Activated CD8-positive, alpha-beta T cell treated with anti-CD3 and anti-CD28 coated beads, Interleukin-2, amount 10 ng/mL, durations not matched to agents 7 days and 5 days (primary cell): ENCODE measurements around the gene TNNI2. TPM values are rescaled to one million over a fixed set of nuclear protein-coding genes. Genes with fewer than 3 reads are reported as not detected.
A peak's percentile ranks its signal among the peaks of the same experiment; 100 is the strongest.
"Not testable (repeated sequence)": the region's sequence is repeated elsewhere in the genome, so short reads cannot be mapped to it uniquely, and the experiment has no call there.

Experiments
- ATAC-seq: fragments of 150-1000 bp; cut with Tn5 transposase; one replicate; pipeline ENCODE4 v1.10.0; 2021; ENCODE audit warnings: moderate library complexity
- CTCF ChIA-PET: fragments of 350-600 bp; sonication (Branson Sonifier 250); formaldehyde crosslinking; loops from one replicate; lab custom pipeline; 2021; ENCODE audit warnings: antibody characterized with exemption; lab: Charles Lee
- POLR2A ChIA-PET: fragments of 350-600 bp; sonication (Branson Sonifier 250); formaldehyde crosslinking; loops from one replicate; lab custom pipeline; 2021; ENCODE audit warnings: antibody characterized with exemption; lab: Charles Lee
- DNase-seq: peaks from one replicate; pipeline ENCODE4 v3.0.0-alpha.2; 2020
- H3K27ac Mint-ChIP-seq: one replicate; pipeline ENCODE4 v1.8.0; 2021; ENCODE audit warnings: mild to moderate bottlenecking, mixed read lengths
- H3K27me3 Mint-ChIP-seq: one replicate; pipeline ENCODE4 v1.8.0; 2021; ENCODE audit warnings: low read depth, mixed read lengths
- H3K36me3 Mint-ChIP-seq: one replicate; pipeline ENCODE4 v1.8.0; 2021; ENCODE audit warnings: low read depth, mixed read lengths
- H3K4me1 Mint-ChIP-seq: one replicate; pipeline ENCODE4 v1.8.0; 2021; ENCODE audit warnings: low read depth, mixed read lengths
- H3K4me3 Mint-ChIP-seq: one replicate; pipeline ENCODE4 v1.8.0; 2021; ENCODE audit warnings: mild to moderate bottlenecking, mixed read lengths
- H3K9me3 Mint-ChIP-seq: one replicate; pipeline ENCODE4 v1.8.0; 2022; ENCODE audit warnings: mixed read lengths; ENCODE audit not compliant: insufficient read depth
- total RNA-seq, 2 experiments: library from RNA; stranded (reverse); gene quantifications; one replicate each; pipeline ENCODE4 v1.2.3, GENCODE V29; 2021

TNNI2 gene
- total RNA-seq, 2 experiments from 2014 or later: 0.50 TPM; not detected in 1

DNA sequence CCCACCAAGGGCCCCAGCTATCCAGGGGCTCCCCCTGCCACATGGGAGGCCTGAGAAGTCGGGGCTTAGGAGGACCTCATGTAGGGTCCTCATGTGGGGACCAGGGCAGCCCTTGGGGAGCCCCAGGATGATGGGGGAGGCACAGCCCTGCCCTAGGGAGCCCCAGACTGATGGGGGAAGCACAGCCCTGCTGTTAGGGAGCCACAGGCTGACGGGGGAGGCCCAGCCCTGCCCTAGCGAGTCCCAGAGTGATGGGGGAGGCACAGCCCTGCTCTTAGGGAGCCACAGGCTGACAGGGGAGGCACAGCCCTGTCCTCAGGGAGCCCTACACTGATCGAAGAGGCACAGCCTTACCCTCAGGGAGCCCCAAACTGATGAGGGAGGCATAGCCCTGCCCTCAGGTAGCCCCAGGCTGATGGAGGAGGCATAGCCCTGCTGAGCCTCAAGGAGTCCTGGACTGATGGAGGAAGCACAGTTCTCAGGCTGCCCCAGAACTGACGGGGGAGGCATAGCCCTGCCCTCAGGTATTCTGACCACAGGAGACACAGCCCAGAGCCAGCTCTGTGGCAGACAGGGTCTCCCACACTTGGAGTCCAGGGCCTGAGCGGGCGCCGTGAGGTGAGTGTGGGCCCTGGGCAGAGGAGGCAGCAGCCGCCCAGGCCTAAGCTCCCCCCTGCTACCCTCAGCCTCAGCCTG lies 42.1 kb downstream of the TNNI2 start:
- peaks cover 16% of the 10 kb centered on the region for H3K4me1 Mint-ChIP-seq
- H3K4me3 Mint-ChIP-seq: no peak overlapping the region
- POLR2A ChIA-PET: interaction anchor here (0.5 to 0.6 kb wide), 3 partner anchors 110 to 247 kb away, joined by 3 to 5 read pairs (median 3); no protein-coding TSS in a partner anchor
- ATAC-seq: peak; percentile 7
- no peak overlapping the region for H3K27ac Mint-ChIP-seq
- no peaks in the 10 kb centered on the region for H3K9me3 Mint-ChIP-seq
- CTCF ChIA-PET: interaction anchor here (1.8 to 2.4 kb wide), 6 partner anchors 25 to 270 kb away, joined by 7 to 23 read pairs (median 16); partner anchors contain the start of gene LSP1
- H3K27me3 Mint-ChIP-seq: no peaks in the 10 kb centered on the region
- H3K36me3 Mint-ChIP-seq: no peaks in the 10 kb centered on the region
- DNase-seq: no peak

DNA sequence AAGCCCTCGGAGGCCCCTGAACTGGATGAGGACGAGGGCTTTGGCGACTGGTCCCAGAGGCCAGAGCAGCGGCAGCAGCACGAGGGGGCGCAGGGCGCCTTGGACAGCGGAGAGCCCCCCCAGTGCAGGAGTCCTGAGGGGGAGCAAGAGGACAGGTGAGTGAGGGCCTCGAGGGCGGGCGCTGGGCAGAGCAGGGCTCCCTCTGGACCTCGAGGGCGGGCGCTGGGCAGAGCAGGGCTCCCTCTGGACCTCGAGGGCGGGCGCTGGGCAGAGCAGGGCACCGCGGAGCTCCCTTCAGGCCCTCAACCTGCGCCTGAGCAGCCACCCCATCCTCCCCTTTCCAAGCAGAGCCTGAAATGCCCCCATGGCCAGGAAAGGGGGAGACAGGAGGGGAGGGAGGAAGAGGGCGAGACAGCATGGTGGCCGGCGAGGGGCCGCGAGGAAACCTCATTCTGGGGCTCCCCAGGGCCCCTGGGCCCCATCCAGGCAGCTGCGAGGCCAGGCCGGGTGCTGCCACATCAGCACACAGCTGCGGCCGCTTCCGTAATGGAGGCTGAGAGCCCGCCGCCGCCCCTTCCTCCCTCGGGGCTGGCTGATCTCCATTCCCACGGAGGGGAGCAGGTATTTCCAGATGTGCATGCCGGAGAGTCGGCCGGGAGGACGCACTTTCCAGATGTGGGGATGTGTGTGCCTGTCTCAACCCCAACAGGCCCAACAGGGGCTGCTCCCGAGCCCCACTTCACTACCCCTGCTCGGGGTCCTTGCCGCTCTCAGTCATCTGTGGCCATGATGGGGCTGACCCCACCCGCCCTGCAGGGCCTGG lies 42.9 kb downstream of the TNNI2 start:
- Mint-ChIP-seq H3K27me3 (no peaks in the 10 kb centered on the region), H3K36me3 (no peaks in the 10 kb centered on the region), H3K27ac (no peak overlapping the region), H3K4me3 (no peak overlapping the region), H3K9me3 (no peaks in the 10 kb centered on the region), H3K4me1 (peaks cover 14% of the 10 kb centered on the region)
- ChIA-PET POLR2A (interaction anchor here (0.5 to 1.5 kb wide), 7 partner anchors 28 to 247 kb away, joined by 3 to 4 read pairs (median 3); no protein-coding TSS in a partner anchor), CTCF (interaction anchor here (0.6 to 2.4 kb wide), 34 partner anchors 8 to 276 kb away, joined by 3 to 23 read pairs (median 6); partner anchors contain the start of genes H19, LSP1, MRPL23 and PRR33)
- peak; percentile 9 for ATAC-seq
- no peak for DNase-seq

DNA sequence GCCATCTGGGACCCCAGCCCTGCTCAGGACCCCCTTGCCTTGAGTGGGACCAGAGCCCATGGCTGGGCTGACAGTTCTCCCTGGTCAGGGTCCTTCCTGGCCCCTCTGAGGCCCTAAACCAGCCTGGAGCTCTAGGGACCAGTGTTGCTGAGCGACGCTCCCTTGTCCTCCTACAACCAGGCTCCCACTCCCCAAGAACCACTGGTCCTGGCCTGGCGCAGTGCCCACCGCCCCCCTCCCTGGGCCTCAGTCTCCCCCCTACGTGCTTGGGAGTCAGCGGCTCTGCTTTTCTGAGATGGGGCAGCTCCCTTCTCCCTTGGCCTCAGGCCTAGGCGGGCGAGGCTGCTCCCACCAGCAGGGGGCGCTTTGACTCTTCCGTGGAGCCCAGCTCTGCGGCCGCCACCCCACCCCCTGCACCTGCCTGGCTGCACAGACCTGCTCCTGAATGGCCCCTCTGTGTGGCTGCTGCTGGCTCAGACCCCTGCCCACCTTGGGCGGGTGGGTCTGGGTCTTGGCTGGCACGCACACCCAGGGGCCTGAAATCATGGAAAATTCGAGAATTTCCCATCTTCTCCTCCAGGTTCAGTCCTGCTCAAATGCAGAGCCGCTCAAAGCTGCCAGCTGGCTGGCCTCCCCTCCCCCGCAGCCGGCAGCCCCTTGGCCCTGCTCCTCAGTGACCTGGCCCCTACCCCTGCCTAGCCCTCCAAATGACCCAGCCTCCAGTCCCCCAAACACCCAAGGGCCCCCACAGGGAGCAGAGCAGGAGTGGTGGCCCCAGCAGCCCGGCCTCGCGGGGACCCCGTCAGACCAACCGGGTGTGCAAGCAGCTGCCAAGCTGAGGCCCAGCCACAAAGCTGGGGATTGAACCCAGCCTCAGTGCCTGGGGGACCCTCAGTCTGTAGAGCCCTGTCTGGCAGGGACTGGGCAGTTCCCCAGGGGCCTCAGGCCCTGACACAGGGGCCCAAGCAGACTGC lies 43.8 kb downstream of the TNNI2 start:
- Mint-ChIP-seq H3K4me3 (no peak overlapping the region), H3K27ac (no peak overlapping the region), H3K36me3 (peaks cover 4% of the 10 kb centered on the region), H3K9me3 (no peaks in the 10 kb centered on the region), H3K27me3 (no peaks in the 10 kb centered on the region), H3K4me1 (peaks cover 15% of the 10 kb centered on the region)
- DNase-seq: peak; percentile 83
- ChIA-PET POLR2A (interaction anchor here (0.7 to 1.5 kb wide), 6 partner anchors 29 to 116 kb away, joined by 3 to 4 read pairs (median 3); no protein-coding TSS in a partner anchor), CTCF (interaction anchor here (0.6 to 2.4 kb wide), 34 partner anchors 9 to 275 kb away, joined by 3 to 23 read pairs (median 6); partner anchors contain the start of genes H19, LSP1, MRPL23 and PRR33)
- ATAC-seq: peak; percentile 85

DNA sequence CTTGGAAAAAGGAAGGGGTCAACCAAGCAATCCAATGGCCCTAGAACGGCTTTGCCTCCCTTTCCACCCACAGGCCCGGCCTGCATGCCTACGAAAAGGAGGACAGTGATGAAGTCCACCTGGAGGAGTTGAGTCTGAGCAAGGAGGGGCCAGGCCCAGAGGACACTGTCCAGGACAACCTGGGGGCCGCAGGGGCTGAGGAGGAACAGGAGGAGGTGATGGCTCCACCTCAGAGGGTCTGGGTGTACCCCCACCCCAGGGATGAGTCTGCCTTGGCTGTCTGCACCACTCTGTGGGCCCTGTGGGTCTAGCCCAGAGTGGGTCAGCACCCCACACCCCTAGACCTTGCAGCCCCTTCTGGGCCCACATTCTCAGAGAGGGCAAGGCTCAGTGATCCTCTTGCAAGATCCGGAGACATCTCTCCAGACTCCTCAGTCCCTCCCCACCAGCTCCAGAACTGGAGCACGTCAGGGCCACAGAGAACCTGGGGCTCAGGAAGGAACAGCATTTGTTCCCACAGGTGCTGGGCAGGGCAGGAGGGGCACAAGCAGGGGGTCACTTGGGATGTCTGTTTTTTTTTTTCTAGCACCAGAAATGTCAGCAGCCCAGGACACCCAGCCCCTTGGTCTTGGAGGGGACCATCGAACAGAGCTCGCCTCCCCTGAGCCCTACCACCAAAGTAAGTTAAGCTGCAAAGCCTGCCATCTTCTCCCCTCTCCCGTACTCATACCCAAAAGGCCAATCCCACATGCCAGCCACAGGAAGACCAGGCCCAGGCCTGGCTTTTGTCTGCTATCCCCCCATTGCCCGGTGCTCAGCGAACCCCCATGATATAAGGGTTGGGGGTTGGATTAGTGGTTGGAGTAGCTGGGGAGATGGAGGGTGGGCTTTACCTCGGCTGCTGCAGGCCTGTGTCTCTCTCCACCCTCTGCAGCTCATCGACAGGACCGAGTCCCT lies 44.8 kb downstream of the TNNI2 start:
- ATAC-seq: no peak
- ChIA-PET CTCF (interaction anchor here (1.3 to 2.4 kb wide), 13 partner anchors 7 to 268 kb away, joined by 4 to 21 read pairs (median 12); partner anchors contain the start of genes H19, MRPL23, PRR33 and TNNT3), POLR2A (interaction anchor here (1.5 kb wide), 1 partner anchor 30 kb away, joined by 4 read pairs; no protein-coding TSS in a partner anchor)
- Mint-ChIP-seq H3K4me1 (peaks cover 26% of the 10 kb centered on the region), H3K4me3 (no peak overlapping the region), H3K27me3 (no peaks in the 10 kb centered on the region), H3K27ac (no peak overlapping the region), H3K9me3 (no peaks in the 10 kb centered on the region), H3K36me3 (peaks cover 15% of the 10 kb centered on the region)
- no peak for DNase-seq

DNA sequence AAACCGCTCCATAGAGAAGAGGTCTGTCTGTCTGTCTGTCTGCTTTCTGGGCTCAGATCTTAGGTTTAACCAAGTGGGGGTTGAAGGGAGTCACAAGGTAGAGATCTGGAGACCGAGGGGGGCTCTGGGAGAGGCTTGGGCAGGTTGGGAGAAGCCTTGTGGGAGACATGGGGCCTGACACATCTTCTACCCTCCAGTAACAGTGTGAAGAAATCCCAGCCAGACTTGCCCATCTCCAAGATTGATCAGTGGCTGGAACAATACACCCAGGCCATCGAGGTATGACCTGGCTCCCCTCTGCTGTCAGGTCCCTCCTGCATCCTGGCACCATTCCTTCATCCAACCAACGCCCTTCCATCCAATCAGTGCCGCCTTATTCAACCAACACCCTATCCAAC lies 45.5 kb downstream of the TNNI2 start:
- Mint-ChIP-seq H3K36me3 (peaks cover 20% of the 10 kb centered on the region), H3K27me3 (no peaks in the 10 kb centered on the region), H3K9me3 (no peaks in the 10 kb centered on the region), H3K27ac (no peak overlapping the region), H3K4me3 (no peak overlapping the region), H3K4me1 (peaks cover 32% of the 10 kb centered on the region)
- POLR2A ChIA-PET: no interaction called here
- CTCF ChIA-PET: no interaction called here
- no peak for DNase-seq
- no peak for ATAC-seq

DNA sequence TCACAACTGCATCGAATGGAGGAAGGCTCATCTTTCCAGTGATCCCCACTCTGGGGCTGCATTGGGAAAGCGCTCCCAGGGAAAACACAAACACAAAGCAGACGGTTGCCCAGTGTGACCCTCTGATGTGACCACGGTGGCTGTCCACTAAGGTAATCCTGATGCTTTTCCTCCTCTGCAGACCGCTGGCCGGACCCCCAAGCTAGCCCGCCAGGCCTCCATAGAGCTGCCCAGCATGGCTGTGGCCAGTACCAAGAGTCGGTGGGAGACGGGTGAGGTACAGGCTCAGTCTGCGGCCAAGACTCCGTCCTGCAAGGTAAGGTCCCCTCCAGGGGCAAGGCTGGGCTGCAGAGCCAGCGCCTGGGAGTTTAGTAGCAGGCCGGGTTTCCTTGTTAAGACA lies 47.8 kb downstream of the TNNI2 start:
- CTCF ChIA-PET, POLR2A ChIA-PET, DNase-seq, H3K27ac Mint-ChIP-seq, ATAC-seq, H3K4me3 Mint-ChIP-seq, H3K9me3 Mint-ChIP-seq, H3K27me3 Mint-ChIP-seq: not testable (repeated sequence)
- Mint-ChIP-seq H3K36me3 (peaks cover 29% of the 10 kb centered on the region), H3K4me1 (peaks cover 50% of the 10 kb centered on the region)

DNA sequence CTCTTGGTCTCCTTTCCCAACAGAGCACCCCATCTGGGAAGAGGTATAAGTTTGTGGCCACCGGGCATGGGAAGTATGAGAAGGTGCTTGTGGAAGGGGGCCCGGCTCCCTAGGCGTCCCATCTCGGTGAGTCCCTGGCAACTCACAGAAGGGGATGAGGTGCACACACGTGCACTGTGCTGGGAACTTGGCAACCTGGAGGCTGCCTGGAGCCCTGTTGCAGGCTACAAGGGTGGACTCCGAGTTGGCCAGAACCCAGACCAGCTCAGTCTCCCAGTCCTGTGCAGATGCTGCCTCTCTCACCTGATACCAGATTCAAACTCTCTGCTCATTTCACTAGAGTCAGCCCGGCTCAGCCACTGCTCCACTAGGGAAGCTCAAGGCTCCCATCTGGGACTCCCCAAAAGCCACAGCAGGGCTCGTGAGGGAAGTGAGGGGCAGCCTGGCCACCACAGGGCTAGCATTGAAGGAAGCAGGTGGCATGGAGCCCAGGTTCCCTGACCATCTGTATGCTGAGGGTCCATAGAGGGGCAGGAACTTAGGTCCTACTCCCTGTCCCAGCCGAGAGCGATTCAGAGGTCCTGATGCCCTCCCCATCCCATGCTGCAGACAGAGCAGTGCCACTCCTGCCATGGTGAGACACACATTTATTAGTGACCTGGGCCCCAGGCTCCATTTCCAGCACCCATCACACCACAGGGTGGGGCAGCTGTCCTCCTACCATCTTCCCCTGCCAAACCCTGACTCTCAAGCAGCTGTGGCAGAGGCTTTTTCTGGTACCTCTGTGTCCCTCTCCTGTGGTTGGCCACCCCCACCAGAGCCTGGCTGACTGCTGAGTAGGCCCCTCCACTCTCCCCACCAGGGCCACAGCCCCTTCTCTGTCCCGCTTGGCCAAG lies 48.9 kb downstream of the TNNI2 start:
- peak overlapping the region; percentile 88 for H3K27ac Mint-ChIP-seq
- H3K27me3 Mint-ChIP-seq: no peaks in the 10 kb centered on the region
- H3K9me3 Mint-ChIP-seq: no peaks in the 10 kb centered on the region
- ATAC-seq (no peak), DNase-seq (no peak)
- H3K36me3 Mint-ChIP-seq: peaks cover 39% of the 10 kb centered on the region
- ChIA-PET CTCF (interaction anchor here (0.9 to 2.1 kb wide), 4 partner anchors 11 to 46 kb away, joined by 3 to 4 read pairs (median 4); no protein-coding TSS in a partner anchor), POLR2A (interaction anchor here (1.0 to 2.4 kb wide), 2 partner anchors 29 to 36 kb away, joined by 3 to 16 read pairs; partner anchors contain the start of gene LSP1)
- H3K4me3 Mint-ChIP-seq: no peak overlapping the region
- peaks cover 52% of the 10 kb centered on the region for H3K4me1 Mint-ChIP-seq

DNA sequence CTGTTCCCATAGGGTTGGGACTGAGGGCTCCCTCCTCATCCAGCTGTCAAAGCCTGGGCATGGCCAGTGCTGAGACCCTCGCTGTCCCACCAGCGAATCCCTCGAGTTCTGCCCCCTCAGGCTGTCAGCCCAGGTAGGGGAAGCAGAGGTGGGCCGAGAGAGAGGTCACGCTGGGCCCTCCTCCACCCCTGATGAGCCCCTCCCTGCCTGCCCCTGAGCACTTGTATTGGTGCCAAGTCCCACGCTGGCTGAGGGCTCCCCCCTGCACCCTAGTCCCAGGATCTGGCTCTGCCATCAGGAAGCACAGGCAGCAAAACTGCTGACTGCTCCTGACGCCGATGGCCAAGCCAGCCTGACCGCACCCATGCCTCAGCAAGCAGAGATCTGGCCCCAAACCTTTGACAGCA lies 49.6 kb downstream of the TNNI2 start:
- Mint-ChIP-seq H3K27ac (peak overlapping the region; percentile 88), H3K9me3 (no peaks in the 10 kb centered on the region), H3K4me1 (peaks cover 51% of the 10 kb centered on the region), H3K36me3 (peaks cover 40% of the 10 kb centered on the region), H3K27me3 (no peaks in the 10 kb centered on the region), H3K4me3 (peak overlapping the region; percentile 55)
- no peak for DNase-seq
- CTCF ChIA-PET: interaction anchor here (0.8 to 4.0 kb wide), 6 partner anchors 29 to 194 kb away, joined by 3 to 15 read pairs (median 4); partner anchors contain the start of gene TNNI2
- no peak for ATAC-seq
- POLR2A ChIA-PET: interaction anchor here (1.2 to 2.6 kb wide), 4 partner anchors 12 to 40 kb away, joined by 3 to 16 read pairs (median 9); partner anchors contain the start of gene LSP1

DNA sequence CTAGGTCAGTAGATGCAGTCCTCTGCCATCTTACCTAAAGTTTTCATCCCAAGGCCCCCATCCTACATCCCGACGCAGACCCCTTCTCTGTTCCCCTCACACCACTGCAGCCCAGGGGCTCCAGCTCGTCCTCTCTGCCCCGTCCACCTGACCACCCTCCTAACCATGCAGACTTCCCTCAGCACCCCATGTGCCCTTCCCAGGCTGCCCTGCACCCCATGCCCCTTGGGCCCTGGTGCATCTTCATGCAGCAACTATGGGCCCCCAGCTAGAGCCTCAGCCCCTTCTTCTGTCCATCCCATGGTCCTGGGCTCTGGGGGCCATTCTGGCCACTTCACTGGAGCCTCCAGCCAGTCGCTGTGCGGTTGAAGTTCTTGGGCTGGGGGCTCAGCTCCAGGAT lies 50.0 kb downstream of the TNNI2 start:
- ChIA-PET CTCF (interaction anchor here (0.8 to 4.0 kb wide), 7 partner anchors 28 to 195 kb away, joined by 3 to 15 read pairs (median 4); partner anchors contain the start of genes LSP1 and TNNI2), POLR2A (interaction anchor here (0.7 to 2.6 kb wide), 5 partner anchors 13 to 59 kb away, joined by 3 to 16 read pairs (median 7); partner anchors contain the start of gene LSP1)
- H3K27me3 Mint-ChIP-seq: no peaks in the 10 kb centered on the region
- ATAC-seq (peak; percentile 21), DNase-seq (no peak)
- H3K9me3 Mint-ChIP-seq: no peaks in the 10 kb centered on the region
- peak overlapping the region; percentile 55 for H3K4me3 Mint-ChIP-seq
- peak overlapping the region; percentile 88 for H3K27ac Mint-ChIP-seq
- H3K4me1 Mint-ChIP-seq: peaks cover 55% of the 10 kb centered on the region
- H3K36me3 Mint-ChIP-seq: peaks cover 42% of the 10 kb centered on the region
